ENCODE results near the gene PRICKLE3. TPM values are rescaled to one million over a fixed set of nuclear protein-coding genes. Genes with fewer than 3 reads are reported as not detected.
"Not testable (repeated sequence)": the region's sequence is repeated elsewhere in the genome, so short reads cannot be mapped to it uniquely, and the experiment has no call there.

PRICKLE3 gene
- total RNA-seq, 1 experiment from 2014 or later, result 21.1 TPM

GRCh38 chrX:49167740-49168108, 18.4 kb downstream of the PRICKLE3 start:
- DNase-seq (ENCODE audit: low read depth, low spot score), result no peak
- in situ Hi-C loops (cut with HindIII; ENCODE audit: low pct_unique_long_range_greater_than_20kb, low sequenced_read_pairs), result no loop called here

DNA sequence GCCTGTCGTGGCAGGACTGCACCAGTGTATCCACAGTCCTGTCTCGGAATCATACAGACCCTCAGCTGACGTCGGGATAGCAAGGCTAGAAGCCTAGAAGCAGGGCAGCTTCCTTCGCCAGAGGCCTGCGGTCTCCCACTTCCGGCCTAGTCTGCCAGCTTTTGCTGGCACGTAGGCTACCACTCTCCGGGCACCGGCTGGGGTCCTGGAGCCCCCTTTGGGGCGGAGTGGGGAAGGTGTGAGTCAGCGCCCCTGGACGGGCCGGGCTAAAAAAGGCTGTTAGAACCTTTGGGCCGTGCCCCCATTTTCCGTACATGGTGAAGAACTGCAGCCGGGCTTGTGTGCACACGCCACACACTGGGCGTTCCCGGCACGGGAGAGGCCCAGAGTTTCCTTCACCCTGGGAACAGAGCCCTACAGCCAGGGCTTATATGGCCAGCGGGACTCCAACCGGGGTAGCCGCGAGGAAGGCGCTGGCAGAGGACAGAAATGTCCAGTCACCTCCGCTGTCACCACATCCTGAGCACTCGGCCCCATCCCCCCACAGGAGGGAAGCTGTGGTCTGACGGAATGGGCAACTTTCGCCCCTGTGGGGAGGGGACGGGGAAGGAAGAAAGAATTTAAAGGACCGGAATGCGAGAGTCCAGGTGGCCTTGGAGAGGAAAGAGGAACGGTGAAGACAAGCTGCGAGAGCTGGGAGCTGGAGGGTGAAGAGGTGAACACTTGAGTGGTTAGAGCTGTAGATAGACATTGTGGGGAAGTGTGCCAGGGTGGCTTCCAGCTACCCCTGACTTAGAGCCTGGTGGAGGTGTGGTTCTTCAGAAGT, 19.0 kb downstream of the PRICKLE3 start:
- in situ Hi-C loops (cut with HindIII; ENCODE audit: low pct_unique_long_range_greater_than_20kb, low sequenced_read_pairs), result no loop called here
- DNase-seq (ENCODE audit: low read depth, low spot score), result peak; percentile 67

GRCh38 chrX:49165901-49166881, 20.0 kb downstream of the PRICKLE3 start:
- in situ Hi-C loops (cut with HindIII; ENCODE audit: low pct_unique_long_range_greater_than_20kb, low sequenced_read_pairs), result no loop called here

GRCh38 chrX:49164589-49165360, 21.4 kb downstream of the PRICKLE3 start:
- DNase-seq (ENCODE audit: low read depth, low spot score), result no peak
- in situ Hi-C loops (cut with HindIII; ENCODE audit: low pct_unique_long_range_greater_than_20kb, low sequenced_read_pairs), result no loop called here

More at GRCh38 chrX:49165901-49166881, 20.0 kb downstream of the PRICKLE3 start:
- peak; percentile 53 for DNase-seq (ENCODE audit: low read depth, low spot score)

DNA sequence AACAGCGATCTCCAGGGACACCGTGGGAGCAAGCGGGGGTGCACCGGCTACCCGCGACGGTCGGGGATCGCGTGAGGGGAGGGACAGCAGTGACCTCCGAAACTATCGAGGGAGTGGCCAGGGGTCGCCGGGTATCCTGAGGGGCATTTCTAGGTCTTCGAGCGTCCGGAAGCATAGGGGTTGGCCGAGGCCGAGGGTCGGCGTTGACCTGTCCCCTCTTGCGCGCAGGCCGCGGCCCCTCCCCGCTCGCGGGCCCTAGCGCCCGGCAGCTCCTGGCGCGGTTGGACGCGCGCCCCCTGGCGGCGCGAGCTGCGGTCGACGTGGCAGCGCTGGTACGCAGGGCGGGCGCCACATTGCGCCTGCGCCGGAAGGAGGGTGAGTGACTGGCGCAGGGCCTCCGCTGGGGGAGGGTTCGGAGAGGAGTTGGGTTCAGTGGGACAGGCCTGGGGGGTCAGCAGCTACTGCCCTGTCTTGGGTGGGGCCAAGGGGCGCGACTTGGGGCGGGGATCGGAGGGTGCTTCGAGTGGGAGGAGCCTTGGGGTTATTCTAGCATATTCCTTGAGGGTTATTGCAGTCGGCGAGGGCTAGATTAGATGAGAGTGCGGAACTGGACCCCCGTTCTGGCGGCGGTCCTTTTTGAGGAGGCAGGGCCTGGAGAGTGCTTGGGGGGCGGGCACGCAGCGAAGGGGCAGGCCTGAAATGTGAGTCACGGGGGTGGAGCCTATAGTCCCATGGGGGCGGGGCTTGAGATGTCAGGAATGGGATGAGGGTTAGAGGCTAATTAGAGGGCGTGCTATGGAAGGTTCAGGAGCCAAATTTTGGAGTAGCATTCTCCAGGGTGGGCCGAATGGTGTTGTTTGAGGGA, 22.4 kb downstream of the PRICKLE3 start:
- DNase-seq (ENCODE audit: low read depth, low spot score), result peak; percentile 79
- in situ Hi-C loops (cut with HindIII; ENCODE audit: low pct_unique_long_range_greater_than_20kb, low sequenced_read_pairs), result no loop called here

GRCh38 chrX:49162620-49163019, 23.6 kb downstream of the PRICKLE3 start, which contains the start of gene MAGIX:
TSS of gene MAGIX (plus strand) at chrX:49162758. CDS start at chrX:49162890, 132 bp downstream.
- in situ Hi-C loops (cut with HindIII; ENCODE audit: low pct_unique_long_range_greater_than_20kb, low sequenced_read_pairs), result no loop called here
- no peak for DNase-seq (ENCODE audit: low read depth, low spot score)

GRCh38 chrX:49161632-49162031, 24.5 kb downstream of the PRICKLE3 start:
- in situ Hi-C loops (cut with HindIII; ENCODE audit: low pct_unique_long_range_greater_than_20kb, low sequenced_read_pairs), result no loop called here
- DNase-seq (ENCODE audit: low read depth, low spot score), result no peak

GRCh38 chrX:49160908-49161307, 25.3 kb downstream of the PRICKLE3 start:
- no peak for DNase-seq (ENCODE audit: low read depth, low spot score)
- in situ Hi-C loops (cut with HindIII; ENCODE audit: low pct_unique_long_range_greater_than_20kb, low sequenced_read_pairs), result no loop called here

- no peak for DNase-seq (ENCODE audit: low read depth, low spot score)
- in situ Hi-C loops (cut with HindIII; ENCODE audit: low pct_unique_long_range_greater_than_20kb, low sequenced_read_pairs), result no loop called here
Observed at GRCh38 chrX:49157194-49157593, 29.0 kb downstream of the PRICKLE3 start.

- in situ Hi-C loops (cut with HindIII; ENCODE audit: low pct_unique_long_range_greater_than_20kb, low sequenced_read_pairs), result no loop called here
Observed at GRCh38 chrX:49155900-49156837, 30.0 kb downstream of the PRICKLE3 start.

GRCh38 chrX:49155243-49155899, 30.8 kb downstream of the PRICKLE3 start:
- DNase-seq (ENCODE audit: low read depth, low spot score), result peak; percentile 63
- in situ Hi-C loops (cut with HindIII; ENCODE audit: low pct_unique_long_range_greater_than_20kb, low sequenced_read_pairs), result no loop called here

More at GRCh38 chrX:49155900-49156837, 30.0 kb downstream of the PRICKLE3 start:
- peak; percentile 74 for DNase-seq (ENCODE audit: low read depth, low spot score)

DNA sequence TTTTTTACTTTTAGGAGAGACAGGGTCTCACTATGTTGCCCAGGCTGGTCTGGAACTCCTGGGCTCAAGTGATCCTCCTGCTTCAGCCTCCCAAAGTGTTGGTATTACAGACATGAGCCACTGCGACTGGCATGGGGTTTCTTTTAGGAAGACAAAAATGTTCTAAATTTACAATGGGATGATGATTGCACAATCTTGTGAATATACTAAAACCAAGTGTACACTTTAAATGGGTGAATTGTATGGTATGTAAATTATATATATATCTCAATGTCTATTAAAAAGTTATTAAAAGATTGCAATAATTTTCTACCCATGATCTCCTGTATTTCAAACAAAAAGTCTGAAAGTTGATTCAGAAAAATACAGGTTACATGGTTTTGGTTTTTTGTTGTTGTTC, 32.7 kb downstream of the PRICKLE3 start:
- DNase-seq (ENCODE audit: low read depth, low spot score), result no peak
- in situ Hi-C loops (cut with HindIII; ENCODE audit: low pct_unique_long_range_greater_than_20kb, low sequenced_read_pairs), result no loop called here

DNA sequence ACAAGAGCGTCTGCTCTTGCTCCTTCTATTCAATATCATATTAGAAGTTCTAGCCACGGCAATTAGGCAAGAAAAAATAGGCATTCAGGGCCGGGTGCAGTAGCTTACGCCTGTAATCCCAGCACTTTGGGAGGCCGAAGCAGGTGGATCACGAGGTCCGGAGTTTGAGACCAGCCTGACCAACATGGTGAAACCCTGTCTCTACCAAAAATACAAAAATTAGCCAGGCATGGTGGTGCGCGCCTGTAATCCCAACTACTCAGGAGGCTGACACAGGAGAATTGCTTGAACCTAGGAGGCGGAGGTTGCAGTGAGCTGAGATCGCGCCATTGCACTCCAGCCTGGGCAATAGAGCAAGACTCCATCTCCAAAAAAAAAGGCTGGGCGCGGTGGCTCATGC, 36.9 kb downstream of the PRICKLE3 start:
- DNase-seq (ENCODE audit: low read depth, low spot score); in situ Hi-C loops (cut with HindIII; ENCODE audit: low pct_unique_long_range_greater_than_20kb, low sequenced_read_pairs): not testable (repeated sequence)

DNA sequence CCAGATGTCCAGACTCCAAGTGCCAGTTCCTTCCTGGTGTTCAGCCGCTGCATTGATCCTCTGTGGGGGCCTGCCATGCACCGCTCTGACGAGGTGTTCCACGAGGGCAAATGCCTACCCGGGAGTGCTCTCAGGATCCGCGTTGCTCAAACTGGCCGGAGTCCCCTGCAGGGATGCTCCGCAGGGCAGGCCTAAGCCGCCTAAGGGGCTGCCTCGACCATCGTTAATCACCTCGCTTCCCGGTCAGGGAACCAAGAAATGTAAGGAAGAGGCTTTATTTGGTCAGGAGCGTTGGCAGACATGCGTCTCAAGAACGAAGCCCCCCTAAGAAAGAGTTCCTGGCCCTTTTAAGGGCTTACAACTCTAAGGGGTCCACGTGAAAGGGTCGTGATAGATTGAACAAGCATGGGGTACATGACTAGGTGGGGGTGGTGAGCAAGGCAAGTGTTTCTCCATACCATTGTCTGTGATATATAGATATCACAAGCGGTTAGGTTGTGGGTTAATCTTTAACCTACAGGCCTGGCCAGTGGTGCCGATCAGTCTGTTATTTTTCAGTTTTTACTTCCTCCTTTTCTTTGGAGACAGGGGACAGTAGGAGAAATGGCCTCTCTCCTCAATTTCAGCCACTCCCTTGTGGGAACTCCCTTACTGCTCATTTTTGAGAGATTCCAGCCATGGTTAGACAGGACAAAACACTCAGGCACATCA, 37.6 kb downstream of the PRICKLE3 start:
- DNase-seq (ENCODE audit: low read depth, low spot score); in situ Hi-C loops (cut with HindIII; ENCODE audit: low pct_unique_long_range_greater_than_20kb, low sequenced_read_pairs): not testable (repeated sequence)

GRCh38 chrX:49147936-49148335, 38.2 kb downstream of the PRICKLE3 start:
- DNase-seq (ENCODE audit: low read depth, low spot score), result no peak
- in situ Hi-C loops (cut with HindIII; ENCODE audit: low pct_unique_long_range_greater_than_20kb, low sequenced_read_pairs), result no loop called here

Data from SK-MEL-5 (cell line).